ENCODE measurements around the gene SHROOM4.

SHROOM4 gene

DNA sequence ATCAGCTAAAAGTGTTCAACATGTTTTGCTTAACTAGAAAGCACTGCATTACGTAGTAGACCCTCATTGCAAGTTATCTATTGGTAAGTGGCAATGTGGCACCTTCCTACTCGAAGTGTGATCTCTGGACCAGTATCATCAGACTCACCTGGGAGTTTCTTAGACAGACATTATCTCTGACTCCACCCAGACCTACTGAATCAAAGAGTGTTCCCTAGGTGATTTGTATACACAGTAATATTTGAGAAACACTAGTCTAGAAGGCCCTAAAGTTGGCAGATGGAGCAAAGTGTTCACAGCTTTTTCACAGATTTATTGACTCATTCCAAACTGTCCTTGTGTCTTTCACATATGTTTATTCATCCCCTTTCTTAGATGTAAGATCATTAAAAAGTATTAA is 35.7 kb downstream of the SHROOM4 start:
- DNase-seq (ENCODE audit: low read depth): no peak

DNA sequence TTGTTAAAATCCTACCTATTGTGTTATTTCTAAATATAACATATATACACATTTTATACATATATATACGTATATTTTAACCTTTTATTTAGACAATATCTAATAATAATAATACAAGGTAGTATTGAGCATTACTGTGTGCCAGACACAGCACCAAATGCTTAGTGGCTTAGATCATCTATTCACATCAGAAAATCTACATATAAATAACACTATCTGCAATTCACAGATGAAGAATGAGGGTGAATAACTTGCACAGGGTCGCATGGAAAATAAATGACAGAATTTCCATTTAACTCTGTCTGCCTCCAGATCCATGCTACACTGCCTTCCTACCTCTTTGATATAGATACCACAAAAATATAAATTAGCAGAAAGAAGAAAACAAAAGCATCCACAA is 37.7 kb downstream of the SHROOM4 start:
- no peak for DNase-seq (ENCODE audit: low read depth)

DNA sequence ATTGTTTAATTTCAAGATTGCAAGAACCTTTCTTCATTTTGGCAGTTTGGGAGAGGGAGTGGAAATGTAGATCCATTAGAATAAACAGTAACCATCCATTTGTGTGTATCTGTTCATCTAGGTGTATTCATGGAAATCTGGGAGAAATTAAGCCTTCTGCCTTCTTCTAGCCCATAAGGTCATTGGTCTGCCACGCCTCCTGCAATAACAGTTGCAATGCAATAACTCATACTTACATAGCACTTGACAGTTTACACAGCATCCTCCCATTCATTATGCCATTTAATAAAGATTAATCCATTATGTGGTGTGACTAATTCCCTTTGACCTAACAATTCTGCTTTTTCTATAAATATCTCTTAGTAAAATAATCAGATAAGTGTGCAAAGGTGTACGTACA is 42.6 kb downstream of the SHROOM4 start:
- DNase-seq (ENCODE audit: low read depth): no peak

DNA sequence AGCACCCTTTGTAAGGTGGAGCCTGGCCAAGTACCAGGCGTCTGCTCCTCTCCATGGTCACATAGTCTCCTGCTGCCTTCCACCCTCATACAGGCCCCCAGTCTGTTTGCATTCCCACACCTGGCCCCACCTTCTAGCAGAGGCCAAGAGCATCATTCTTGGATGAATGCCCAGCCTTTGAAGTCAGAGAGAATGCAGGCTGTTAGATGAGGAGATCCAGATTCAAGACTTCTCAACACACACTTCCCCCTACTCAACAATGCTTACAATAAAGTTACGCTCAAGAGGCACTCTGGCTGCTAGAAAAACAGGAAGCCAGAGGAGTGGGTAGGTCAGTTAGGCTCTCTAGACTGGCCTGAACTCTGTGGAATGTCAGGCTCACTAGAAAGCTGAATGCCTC is 43.3 kb downstream of the SHROOM4 start:
- DNase-seq (ENCODE audit: low read depth): no peak

DNA sequence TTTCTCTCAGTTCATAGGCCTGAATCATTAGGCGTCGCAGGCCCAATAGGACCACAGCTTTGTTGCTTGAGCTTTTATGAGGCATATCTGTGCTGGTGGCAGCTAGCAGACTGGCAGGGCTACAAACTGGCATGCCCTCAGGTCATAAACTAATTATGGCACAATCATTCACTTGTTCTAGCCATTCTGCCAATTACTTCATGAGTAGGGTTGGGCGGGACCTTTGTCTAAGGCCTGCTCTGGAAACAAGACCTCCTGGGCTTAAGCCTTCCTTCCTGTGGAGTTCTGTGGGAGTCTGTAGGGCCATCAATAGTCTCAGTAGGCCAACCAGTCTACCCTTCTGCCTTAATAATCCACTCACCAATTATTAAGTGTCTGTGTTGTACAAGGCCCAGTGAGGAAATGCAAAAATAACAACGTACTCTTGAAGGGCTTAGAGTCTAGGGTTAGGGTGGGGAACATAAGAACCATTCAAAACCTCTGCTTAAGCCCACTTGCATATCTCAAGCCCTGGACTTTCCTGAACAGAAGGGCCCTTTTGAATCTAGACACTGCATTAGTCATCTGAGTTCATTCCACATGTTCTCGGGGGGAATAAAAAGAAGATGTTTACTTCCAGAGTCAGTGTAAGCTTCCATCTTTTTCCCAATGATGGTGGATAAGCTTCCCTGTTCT is 44.5 kb downstream of the SHROOM4 start:
- DNase-seq (ENCODE audit: low read depth): no peak

DNA sequence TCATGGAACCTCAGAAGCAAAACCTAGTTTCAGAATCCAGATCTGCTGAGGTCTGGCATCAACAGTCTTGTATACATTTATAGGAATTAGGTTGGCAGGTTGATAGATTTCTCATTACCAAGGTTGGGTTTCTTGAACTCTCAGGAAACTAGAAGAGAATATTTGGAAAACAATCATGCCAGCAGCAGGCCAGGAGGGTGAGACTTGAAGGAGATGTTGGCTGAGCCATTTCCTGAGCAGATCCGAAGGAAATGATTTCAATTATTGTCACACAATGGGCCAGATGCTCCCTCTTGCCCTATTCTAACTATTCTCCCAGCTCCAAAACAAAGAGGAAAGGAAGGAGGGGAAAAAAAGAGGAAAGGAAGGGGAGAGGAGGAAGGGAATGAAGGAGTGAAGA is 45.2 kb downstream of the SHROOM4 start:
- DNase-seq (ENCODE audit: low read depth): no peak

DNA sequence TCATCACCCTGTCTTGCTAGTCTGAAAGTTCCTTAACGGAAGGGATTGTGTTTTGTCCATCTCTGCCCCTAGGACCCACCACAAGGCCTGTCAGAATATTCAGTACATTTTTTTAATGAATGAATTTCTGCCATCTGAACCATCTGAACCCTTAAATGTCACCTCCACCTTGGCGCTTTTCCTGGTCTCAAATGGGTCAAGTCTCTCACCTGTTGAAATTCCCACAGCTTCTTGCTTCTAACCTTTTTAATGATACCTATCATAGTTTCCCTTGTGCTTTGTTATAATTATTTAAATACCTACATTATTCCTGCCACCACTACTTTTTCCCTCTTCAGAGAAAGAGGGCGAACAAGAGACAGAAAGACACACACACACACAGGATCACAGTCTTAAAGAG is 48.0 kb downstream of the SHROOM4 start:
- no peak for DNase-seq (ENCODE audit: low read depth)

DNA sequence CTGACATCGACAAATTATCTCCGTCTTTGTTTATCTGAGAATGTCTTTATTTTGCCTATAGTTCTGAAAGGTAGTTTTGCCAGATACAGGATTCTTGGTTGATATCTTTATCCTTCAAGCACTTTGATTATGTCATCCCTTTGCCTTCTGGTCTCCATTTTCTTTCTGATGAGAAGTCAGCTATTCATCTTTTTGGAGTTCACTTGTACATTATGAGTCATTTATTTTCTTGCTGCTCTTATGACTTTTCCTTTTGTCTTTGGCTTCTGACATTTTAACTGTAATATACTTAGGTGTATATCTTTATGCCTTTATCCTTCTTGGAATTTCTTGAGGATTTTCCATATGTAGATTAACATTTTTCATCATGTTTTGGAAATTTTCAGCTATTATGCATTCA is 51.4 kb downstream of the SHROOM4 start:
- DNase-seq (ENCODE audit: low read depth): no peak

DNA sequence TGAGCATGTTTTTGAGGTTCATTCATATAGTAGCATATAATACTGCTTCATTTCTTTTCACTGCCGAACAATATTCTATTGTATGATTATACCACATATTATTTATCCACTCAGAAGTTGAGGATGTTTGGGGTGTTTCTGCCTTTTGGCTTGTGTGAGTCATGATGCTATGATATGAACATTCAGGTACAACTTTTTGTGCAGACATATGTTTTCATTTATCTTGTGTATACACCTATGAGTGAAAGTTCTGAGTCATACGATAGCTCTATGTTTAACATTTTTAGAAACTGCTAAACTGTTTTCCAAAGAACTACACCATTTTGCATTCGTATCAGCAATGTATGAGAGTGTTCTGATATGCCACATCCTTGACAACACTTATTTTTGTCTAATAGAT is 57.7 kb downstream of the SHROOM4 start:
- no peak for DNase-seq (ENCODE audit: low read depth)

DNA sequence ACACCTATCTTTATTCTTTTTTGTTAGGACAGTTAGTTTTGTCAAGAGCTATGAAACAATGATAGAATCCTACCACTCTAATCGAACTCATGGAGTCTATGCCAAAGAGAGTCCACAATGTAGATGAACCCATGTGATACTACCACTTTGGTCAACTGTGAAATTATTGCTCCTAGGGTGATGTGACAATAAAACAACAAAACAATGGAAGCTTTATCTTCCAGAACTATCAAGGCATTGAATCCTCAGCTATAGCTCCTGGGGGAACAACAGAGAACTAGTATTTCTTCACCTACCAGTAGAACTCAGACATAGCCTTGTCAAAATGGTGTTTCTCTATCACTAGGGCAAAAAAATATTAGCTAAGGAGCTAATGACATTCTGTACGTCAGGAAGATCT is 62.9 kb downstream of the SHROOM4 start:
- no peak for DNase-seq (ENCODE audit: low read depth)

DNA sequence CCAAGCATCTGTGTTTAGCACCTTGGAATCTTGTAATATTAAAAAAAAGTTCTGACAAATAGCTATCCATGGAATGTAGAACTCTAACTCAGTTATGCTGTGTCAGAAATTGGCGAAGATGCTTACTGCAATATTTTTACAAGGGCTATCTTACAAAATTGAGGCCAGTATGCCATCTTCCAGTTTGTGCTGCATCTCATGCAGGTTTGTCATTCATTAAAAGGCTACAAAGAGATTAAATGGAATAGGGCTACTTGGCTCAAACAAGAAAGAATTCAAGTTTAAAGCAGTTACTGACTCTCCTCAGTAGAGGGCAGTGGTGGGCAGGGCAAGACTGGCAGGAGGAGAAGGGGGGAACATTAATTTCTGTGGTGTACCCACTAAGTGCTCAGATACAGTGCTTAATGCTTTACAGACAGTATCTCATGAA is 66.5 kb downstream of the SHROOM4 start:
- DNase-seq (ENCODE audit: low read depth): peak; percentile 50

DNA sequence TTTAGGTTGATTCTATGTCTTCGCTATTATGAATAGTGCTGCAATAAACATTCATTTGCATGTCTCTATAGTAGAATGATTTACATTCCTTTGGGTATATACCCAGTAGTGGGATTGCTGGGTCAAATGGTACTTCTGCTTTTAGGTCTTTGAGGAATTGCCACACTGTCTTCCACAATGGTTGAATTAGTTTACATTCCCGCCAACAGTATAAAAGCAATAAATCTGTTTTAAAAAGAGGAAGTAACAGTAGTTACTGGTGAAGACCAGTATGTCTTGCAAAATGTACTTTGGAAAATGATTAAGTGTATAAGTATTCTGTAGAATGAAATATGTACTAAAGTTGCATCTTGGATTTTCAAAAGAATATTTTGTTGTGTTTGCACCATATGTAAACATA is 77.3 kb downstream of the SHROOM4 start:
- no peak for DNase-seq (ENCODE audit: low read depth)

DNA sequence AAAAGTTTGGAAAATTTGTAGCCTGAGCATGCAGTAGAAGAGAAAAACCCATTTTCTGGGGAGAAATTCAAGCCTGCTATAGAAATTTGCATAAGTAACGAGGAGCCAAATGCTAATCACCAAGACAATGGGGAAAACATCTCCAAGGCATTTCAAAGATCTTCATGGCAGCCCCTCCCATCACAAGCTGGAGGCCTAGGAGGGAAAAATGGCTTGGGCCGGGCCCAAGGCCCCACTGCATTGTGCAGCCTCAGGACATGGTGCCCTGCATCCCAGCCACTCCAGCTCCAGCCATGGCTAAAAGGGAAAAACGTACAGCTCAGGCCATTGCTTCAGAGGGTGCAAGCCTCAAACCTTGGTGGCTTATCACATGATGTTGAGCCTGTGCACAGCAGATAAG is 87.7 kb downstream of the SHROOM4 start:
- no peak for DNase-seq (ENCODE audit: low read depth)

DNA sequence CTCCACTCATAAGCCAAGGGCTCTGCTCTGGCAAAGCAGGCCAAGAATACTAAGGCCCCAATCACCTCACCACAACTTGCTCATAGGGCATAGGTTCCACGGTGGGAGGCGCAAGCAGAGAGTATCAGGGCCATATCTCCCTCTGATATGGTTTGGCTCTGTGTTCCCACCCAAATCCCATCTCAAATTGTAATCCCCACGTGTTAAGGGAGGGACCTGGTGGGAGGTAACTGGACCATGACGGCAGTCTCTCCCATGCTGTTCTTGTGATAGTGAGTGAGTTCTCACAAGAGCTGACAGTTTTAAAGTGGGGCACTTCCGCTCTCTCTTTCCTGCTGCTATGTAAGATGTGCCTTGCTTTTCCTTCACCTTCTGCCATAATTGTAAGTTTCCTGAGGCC is 88.7 kb downstream of the SHROOM4 start:
- DNase-seq (ENCODE audit: low read depth): no peak

DNA sequence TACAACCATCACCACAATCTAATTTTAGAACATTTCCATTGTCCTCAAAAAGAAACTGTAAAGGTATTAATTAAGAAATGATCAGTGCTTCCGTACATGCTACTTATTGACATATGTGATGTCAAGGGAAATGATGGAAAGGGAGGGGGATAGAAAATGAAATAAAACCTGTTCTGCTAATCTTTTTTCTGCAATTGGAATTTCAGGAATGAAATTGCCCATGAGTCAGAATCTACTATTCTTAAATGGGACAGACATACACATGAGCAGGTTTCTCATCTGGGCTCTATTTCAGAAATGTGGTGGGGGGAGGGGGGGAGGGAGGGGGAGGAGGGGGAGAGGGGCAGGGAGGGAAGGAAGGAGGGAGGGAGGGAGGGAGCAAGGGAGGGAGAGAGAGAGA is 91.0 kb downstream of the SHROOM4 start:
- DNase-seq (ENCODE audit: low read depth): no peak

DNA sequence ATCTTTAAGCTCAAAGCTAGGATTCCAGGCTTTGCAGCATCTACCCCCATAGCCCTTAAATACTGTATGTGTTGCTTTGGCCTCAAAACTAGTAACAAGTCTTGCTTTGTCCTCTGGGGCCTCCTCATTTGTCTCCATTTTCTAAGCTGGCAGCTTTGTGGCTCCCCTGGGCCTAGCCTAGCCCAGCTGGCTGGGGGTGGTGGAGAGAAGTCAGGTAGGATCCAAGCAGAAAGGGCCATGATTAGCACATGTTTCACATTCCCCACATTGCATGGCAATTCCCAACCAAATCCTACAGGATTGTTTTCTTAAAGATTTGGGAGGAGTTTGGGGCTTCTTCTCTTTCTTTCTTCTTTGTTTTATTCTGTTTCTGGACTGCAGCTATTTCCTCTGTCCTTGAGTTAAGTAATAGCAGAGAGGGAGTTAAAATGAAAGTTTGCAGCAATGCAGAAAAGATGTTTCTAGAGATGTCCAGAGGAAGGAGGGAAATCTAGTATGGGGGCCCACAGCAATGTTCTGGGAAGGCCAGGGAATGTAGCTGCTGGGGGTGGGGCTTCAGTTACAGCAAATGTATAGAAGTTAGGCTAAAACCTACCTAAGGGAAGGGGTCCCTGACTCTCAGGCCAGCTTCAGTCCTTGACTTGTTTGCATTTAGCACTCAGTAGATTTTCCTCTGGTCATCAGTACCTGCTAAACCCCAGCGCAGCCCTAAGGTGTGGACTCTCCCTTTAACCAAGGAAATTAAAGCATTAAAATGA is 92.1 kb downstream of the SHROOM4 start:
- no peak for DNase-seq (ENCODE audit: low read depth)

DNA sequence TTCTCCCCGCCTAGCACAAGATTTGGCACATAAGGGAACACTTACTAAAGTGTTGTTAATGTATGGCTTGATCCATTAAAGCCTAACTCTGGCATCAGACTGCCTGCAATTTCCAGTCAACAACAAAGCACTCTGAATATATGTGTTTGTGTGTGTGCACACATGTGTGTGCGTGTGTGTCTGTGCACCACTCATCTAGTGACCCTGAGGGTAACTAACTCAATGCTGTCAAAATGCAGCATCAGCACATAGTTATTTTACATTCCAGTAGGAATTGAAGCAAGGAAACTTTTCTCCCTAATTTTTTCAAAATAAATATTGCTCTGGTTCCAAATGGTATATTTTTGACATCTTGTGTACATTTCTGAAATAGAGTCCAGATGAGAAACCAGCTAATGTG is 94.4 kb downstream of the SHROOM4 start:
- no peak for DNase-seq (ENCODE audit: low read depth)

DNA sequence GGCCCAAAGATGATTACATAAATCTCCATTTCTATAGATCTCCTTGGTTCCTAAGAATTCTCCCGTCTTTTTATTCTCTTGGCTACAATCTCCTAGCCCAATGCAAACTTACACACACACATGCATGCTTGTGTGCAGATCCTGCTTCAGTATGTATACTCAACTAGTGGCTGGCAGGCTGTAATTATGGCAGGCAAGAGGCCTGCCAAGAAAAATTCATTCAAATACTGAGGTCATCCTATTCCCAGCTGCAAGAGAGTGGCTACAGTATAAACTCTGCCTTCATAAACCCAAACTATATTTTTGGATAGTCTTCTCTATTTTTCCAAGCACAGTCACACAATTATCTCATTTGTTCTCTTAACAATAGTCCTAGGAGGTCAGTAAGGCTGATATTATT is 95.2 kb downstream of the SHROOM4 start:
- no peak for DNase-seq (ENCODE audit: low read depth)

DNA sequence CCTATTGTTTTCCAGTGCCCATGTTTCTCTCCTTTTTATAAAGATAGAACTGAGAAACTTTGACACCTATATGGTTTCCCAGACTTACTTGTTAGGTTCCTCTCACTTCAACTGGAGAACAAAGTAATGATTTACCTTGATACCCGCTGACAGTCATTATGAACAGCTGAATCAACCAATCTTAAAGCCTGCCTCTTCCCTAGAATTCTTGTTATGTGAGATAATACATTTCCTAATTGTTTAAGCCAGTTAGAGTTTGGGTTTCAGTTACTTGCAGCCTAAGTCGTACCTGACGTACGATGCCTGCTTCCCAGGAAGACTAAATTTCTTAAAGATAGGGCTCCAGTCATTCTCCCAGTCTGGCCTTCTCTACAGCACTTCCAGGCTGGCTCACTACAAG is 97.3 kb downstream of the SHROOM4 start:
- DNase-seq (ENCODE audit: low read depth): no peak

DNA sequence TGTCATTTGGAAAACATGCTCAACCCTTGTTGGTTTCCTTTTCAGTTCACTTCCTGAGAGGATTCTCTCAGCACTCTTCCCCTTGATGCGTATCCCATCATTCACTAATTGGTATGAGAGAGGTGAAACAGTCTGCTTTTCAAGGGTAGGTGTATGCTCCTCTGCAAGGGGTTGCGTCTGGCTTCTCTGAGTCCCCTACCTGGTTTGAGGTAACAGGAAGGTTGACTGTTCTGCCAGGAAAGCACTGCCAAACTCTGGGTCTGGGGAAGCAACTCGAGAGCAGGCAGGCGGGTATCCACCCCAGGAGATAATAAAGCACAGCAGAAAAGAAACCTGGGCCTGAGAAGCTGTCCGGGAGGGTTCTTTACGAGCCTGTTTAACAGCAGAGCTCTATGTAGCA is 101.2 kb downstream of the SHROOM4 start:
- DNase-seq (ENCODE audit: low read depth): no peak

DNA sequence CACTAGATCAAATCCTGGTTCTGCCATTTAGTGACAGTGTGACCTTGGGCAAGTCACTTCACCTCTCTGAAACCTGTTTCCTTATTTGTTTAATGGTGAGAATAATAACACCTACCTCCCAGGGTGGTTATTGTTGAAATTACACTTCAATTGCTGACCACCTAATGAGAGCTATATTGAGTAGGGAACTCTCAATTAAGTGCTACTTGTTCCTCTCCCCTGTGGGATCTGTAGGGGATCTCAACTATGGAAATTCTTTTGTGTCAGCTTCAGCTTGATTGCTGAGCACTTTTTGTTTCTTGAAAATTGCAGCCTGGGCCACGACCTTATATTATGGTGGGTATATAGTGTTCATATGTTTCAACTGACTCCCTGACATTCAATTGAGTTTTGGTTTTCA is 102.1 kb downstream of the SHROOM4 start:
- DNase-seq (ENCODE audit: low read depth): no peak

DNA sequence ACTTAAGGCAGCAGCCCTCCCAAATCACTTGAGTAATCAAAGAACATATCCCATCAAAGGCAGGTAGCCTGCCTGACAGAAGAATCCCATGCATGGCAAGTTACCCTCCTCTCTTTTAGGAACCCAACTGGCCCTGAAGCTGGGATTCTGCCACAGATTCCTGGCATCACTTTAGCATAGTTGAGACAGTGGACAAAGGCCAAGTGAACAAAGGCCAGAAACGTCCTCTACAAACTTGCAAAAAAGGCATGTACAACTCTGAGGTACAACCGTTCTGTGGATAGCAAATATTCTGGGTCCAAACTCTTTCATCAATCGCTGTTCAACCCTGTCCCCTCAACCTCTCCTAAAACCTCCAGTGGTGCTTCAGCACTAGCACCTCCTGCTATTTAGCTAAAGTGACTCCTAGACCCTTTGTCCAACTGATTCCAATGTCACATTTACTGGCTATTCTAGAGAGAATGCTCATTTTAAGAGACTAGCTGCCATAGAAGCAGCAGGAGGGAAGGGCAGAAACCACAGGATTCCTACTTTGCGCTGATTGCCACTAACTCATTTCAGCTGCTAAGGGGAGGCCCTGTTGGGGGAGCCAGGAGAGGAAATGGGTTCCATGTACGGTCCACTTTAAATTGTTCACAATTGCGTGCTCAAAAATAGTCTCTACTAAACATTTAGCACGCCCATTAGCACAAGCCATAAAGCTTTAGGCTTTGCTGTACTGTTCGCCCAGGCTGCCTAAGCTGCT is 105.9 kb downstream of the SHROOM4 start:
- DNase-seq (ENCODE audit: low read depth): no peak

DNA sequence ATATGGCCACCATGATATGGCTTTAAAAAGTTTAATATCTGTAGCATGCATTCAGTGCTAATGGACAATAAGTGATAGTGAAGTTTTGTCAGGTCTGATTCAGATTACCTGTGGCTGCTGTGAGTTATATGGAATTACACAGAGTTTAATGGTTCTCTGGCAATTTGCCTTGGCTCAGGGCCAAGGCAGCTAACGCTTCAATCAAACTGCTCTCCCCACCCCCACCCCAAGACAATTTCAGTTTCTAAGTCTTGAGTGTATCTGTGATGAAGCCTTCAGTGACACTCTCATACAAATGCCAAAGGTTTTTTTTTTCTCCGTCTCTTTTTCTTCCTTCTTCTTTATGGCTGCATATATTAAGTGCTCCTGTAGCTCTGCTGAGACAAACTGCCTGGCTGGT is 106.6 kb downstream of the SHROOM4 start:
- no peak for DNase-seq (ENCODE audit: low read depth)
